ENCODE results near the gene NSUN4. TPM values are rescaled to one million over a fixed set of nuclear protein-coding genes. Genes with fewer than 3 reads are reported as not detected.

The NSUN4 gene
- total and polyA plus RNA-seq, 9 of the 15 experiments (the other 6 are each of a cell fraction or from before 2014, with no cell fraction given): 33.4 to 60.2 (median 46.3) TPM

DNA sequence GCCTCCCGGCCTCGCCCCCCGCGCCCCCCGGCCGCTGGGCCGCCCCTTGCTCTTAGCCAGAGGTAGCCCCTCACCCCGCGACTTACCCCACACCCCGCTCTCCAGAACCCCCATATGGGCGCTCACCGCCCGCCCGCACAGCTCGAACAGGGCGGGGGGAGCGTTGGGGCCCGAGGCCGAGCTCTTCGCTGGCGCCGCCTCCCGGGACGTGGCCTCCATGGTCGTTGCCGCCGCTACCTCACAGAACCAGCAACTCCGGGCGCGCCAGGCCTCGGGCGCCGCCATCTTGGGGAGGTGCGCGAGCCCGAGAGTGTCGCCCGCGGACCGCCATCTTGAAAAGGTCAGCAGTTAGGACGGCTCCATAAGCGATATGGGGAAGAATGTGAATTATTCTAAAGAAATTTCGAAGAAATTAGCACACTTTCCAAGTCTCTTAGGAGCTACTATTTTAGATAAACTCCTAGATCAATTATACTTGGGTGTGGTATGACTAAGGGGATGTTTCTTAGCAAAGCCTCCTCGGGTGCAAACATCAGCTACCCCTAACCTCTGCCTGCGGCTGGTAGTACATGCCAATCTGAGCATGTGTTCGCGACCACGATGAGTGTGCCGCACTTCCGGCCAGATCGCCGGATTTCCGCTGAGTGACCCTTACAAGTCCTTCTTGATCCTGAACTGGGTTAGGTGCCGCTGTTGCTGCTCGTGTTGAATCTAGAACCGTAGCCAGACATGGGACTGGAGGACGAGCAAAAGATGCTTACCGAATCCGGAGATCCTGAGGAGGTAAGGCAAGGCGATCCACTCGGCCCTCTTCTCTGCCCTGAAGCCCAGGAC, 37.4 kb upstream of the NSUN4 start, which contains the start of the genes LRRC41 and UQCRH (continued):
- no peak; the same call in 1 of the 2 replicates for TF ChIP-seq ARID1B (IDR thresholded peaks at IDR 0.05)
- TF ChIP-seq, protein P1, sequence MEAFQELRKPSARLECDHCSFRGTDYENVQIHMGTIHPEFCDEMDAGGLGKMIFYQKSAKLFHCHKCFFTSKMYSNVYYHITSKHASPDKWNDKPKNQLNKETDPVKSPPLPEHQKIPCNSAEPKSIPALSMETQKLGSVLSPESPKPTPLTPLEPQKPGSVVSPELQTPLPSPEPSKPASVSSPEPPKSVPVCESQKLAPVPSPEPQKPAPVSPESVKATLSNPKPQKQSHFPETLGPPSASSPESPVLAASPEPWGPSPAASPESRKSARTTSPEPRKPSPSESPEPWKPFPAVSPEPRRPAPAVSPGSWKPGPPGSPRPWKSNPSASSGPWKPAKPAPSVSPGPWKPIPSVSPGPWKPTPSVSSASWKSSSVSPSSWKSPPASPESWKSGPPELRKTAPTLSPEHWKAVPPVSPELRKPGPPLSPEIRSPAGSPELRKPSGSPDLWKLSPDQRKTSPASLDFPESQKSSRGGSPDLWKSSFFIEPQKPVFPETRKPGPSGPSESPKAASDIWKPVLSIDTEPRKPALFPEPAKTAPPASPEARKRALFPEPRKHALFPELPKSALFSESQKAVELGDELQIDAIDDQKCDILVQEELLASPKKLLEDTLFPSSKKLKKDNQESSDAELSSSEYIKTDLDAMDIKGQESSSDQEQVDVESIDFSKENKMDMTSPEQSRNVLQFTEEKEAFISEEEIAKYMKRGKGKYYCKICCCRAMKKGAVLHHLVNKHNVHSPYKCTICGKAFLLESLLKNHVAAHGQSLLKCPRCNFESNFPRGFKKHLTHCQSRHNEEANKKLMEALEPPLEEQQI (IDR thresholded peaks at IDR 0.05): no peak
- TF ChIP-seq COPS2 (conservative IDR thresholded peaks at IDR 0.05): no peak
- TF ChIP-seq, protein P2, sequence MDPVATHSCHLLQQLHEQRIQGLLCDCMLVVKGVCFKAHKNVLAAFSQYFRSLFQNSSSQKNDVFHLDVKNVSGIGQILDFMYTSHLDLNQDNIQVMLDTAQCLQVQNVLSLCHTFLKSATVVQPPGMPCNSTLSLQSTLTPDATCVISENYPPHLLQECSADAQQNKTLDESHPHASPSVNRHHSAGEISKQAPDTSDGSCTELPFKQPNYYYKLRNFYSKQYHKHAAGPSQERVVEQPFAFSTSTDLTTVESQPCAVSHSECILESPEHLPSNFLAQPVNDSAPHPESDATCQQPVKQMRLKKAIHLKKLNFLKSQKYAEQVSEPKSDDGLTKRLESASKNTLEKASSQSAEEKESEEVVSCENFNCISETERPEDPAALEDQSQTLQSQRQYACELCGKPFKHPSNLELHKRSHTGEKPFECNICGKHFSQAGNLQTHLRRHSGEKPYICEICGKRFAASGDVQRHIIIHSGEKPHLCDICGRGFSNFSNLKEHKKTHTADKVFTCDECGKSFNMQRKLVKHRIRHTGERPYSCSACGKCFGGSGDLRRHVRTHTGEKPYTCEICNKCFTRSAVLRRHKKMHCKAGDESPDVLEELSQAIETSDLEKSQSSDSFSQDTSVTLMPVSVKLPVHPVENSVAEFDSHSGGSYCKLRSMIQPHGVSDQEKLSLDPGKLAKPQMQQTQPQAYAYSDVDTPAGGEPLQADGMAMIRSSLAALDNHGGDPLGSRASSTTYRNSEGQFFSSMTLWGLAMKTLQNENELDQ (CRISPR knock-in tag; IDR thresholded peaks at IDR 0.05; ENCODE audit: borderline replicate concordance): no peak
- TF ChIP-seq ZNF384 (IDR thresholded peaks at IDR 0.05; ENCODE audit: low read depth, low read length): peak; percentile 40; the same call in 1 of the 2 replicates
- TF ChIP-seq, protein P3, sequence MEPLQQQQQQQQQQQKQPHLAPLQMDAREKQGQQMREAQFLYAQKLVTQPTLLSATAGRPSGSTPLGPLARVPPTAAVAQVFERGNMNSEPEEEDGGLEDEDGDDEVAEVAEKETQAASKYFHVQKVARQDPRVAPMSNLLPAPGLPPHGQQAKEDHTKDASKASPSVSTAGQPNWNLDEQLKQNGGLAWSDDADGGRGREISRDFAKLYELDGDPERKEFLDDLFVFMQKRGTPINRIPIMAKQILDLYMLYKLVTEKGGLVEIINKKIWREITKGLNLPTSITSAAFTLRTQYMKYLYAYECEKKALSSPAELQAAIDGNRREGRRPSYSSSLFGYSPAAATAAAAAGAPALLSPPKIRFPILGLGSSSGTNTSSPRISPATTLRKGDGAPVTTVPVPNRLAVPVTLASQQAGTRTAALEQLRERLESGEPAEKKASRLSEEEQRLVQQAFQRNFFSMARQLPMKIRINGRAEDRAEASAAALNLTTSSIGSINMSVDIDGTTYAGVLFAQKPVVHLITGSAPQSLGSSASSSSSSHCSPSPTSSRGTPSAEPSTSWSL (CRISPR knock-in tag; IDR thresholded peaks at IDR 0.05; ENCODE audit: borderline replicate concordance): no peak
- peak; percentile 88 for TF ChIP-seq TAF7 (tag; IDR thresholded peaks at IDR 0.05)
- TF ChIP-seq U2AF1 (optimal IDR thresholded peaks at IDR 0.05; ENCODE audit: low read depth, low read length): peak; percentile 34
- TF ChIP-seq, protein P4, sequence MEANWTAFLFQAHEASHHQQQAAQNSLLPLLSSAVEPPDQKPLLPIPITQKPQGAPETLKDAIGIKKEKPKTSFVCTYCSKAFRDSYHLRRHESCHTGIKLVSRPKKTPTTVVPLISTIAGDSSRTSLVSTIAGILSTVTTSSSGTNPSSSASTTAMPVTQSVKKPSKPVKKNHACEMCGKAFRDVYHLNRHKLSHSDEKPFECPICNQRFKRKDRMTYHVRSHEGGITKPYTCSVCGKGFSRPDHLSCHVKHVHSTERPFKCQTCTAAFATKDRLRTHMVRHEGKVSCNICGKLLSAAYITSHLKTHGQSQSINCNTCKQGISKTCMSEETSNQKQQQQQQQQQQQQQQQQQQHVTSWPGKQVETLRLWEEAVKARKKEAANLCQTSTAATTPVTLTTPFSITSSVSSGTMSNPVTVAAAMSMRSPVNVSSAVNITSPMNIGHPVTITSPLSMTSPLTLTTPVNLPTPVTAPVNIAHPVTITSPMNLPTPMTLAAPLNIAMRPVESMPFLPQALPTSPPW (CRISPR knock-in tag; IDR thresholded peaks at IDR 0.05): peak; percentile 99
- TF ChIP-seq ZKSCAN1 (IDR thresholded peaks at IDR 0.05; ENCODE audit: low read depth, low read length): no peak; the same call in 1 of the 2 replicates
- TF ChIP-seq, protein P5, sequence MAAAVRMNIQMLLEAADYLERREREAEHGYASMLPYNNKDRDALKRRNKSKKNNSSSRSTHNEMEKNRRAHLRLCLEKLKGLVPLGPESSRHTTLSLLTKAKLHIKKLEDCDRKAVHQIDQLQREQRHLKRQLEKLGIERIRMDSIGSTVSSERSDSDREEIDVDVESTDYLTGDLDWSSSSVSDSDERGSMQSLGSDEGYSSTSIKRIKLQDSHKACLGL (CRISPR knock-in tag; IDR thresholded peaks at IDR 0.05; ENCODE audit: borderline replicate concordance, poor library complexity, severe bottlenecking): peak; percentile 76
- no peak for TF ChIP-seq TGIF2 (CRISPR knock-in tag; IDR thresholded peaks at IDR 0.05)
- peak; percentile 70 for TF ChIP-seq CREM (IDR thresholded peaks at IDR 0.05; ENCODE audit: low read depth)
- no peak; the same call in 1 of the 2 replicates for TF ChIP-seq TAL1 (IDR thresholded peaks at IDR 0.05)
- peak; percentile 56; the same call in 1 of the 2 replicates for TF ChIP-seq ZNF436 (CRISPR knock-in tag; IDR thresholded peaks at IDR 0.05)
- TF ChIP-seq L3MBTL2 (IDR thresholded peaks at IDR 0.05): peak; percentile 78
- TF ChIP-seq, protein P6, sequence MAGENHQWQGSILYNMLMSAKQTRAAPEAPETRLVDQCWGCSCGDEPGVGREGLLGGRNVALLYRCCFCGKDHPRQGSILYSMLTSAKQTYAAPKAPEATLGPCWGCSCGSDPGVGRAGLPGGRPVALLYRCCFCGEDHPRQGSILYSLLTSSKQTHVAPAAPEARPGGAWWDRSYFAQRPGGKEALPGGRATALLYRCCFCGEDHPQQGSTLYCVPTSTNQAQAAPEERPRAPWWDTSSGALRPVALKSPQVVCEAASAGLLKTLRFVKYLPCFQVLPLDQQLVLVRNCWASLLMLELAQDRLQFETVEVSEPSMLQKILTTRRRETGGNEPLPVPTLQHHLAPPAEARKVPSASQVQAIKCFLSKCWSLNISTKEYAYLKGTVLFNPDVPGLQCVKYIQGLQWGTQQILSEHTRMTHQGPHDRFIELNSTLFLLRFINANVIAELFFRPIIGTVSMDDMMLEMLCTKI (IDR thresholded peaks at IDR 0.05; ENCODE audit: partially characterized antibody): no peak
